Astrocyte of the spinal cord (primary cell): Measurements from ENCODE around the gene MAMDC2.

Experiments
- DNase-seq: peaks from one replicate; pipeline ENCODE4 v3.0.0; 2011; ENCODE audit warnings: low read depth, low spot score
- H3K4me3 ChIP-seq: 2 replicates; pipeline ENCODE4 v1.5.1; 2011; ENCODE audit warnings: low read depth, mild to moderate bottlenecking, low read length, moderate library complexity
- in situ Hi-C: cut with HindIII; loops from 2 replicates; pipeline ENCODE4 v1.10.0; 2017; ENCODE audit warnings: low sequenced_read_pairs
- TF ChIP-seq, protein P1 (sequence below): IDR thresholded peaks from 2 replicates; pipeline ENCODE4 v1.5.1; 2012; ENCODE audit warnings: low read depth, mild to moderate bottlenecking, low read length, inconsistent platforms

MAMDC2 gene

DNA sequence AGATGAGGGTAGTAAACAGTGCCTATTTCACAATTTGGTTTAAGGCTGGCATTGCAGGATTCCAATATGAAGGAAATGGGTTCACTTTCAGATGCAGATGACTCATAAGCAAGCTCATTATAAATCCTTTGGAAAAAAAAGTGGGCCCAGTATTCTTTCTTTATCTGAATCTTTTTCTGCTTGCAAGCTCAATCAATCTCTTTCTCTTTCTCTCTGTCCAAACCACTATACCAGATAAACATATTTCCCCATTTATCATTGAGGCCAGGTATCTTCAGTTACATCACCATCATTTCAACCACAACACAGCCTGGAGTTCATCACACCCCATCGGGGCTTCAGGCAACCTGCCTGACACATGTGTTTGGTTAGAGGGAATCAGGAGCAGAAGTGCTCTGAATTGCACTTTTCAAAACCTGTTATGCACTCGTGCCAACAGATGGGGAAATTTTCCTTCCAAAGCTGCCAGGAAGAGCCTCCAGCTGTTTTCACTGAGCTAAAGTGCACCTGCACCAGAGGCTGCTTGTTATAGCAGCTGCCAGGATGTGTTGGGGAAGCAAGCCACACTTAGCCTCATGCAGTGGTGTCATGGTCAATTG, 30.0 kb upstream of the MAMDC2 start:
- no peak overlapping the region for H3K4me3 ChIP-seq
- DNase-seq, result peak; percentile 73
- TF ChIP-seq, protein P1, sequence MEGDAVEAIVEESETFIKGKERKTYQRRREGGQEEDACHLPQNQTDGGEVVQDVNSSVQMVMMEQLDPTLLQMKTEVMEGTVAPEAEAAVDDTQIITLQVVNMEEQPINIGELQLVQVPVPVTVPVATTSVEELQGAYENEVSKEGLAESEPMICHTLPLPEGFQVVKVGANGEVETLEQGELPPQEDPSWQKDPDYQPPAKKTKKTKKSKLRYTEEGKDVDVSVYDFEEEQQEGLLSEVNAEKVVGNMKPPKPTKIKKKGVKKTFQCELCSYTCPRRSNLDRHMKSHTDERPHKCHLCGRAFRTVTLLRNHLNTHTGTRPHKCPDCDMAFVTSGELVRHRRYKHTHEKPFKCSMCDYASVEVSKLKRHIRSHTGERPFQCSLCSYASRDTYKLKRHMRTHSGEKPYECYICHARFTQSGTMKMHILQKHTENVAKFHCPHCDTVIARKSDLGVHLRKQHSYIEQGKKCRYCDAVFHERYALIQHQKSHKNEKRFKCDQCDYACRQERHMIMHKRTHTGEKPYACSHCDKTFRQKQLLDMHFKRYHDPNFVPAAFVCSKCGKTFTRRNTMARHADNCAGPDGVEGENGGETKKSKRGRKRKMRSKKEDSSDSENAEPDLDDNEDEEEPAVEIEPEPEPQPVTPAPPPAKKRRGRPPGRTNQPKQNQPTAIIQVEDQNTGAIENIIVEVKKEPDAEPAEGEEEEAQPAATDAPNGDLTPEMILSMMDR, result no peak
- in situ Hi-C loops, result no loop called here

DNA sequence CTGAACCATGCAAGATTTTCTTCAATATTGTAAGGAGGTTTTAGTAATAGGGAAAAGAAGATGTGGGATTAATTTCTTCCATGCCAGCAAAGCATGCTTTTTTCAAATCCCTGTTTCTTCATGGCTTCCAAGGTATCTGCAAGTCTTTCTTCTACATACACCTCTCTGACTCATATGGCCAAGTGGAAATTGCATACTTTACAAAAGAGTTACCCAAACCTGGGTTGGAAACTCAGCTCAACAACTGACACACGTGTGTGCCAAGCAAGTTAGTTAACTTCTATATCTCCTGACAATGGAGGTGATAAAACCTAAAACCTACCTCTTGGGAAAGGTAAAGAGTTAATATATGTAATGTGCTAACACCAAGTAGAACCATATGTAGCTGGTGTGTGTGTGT, 28.5 kb upstream of the MAMDC2 start:
- TF ChIP-seq, protein P1, result no peak
- H3K4me3 ChIP-seq, result no peak overlapping the region
- no peak for DNase-seq
- in situ Hi-C loops, result no loop called here

DNA sequence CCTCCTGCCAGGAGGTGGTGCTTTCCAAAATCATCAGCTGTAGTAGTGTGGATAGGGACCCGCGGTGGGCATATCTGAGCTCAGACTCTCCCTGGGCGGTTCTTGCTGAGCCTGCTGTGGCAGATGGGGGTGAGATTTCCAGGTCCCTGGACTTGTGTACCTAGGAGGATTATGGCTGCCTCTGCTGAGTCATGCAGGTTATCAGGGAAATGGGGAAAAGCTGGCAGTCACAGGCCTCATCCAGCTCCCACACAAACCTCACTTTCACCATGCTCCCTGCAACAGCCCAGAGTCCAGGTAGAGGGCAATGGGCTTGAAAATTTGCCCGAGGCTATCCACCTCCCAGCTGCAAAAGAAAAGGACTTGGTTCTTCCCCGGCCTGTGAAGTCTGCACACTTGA, 23.4 kb upstream of the MAMDC2 start:
- in situ Hi-C loops, result no loop called here
- no peak for DNase-seq
- TF ChIP-seq, protein P1, result no peak
- no peak overlapping the region for H3K4me3 ChIP-seq

DNA sequence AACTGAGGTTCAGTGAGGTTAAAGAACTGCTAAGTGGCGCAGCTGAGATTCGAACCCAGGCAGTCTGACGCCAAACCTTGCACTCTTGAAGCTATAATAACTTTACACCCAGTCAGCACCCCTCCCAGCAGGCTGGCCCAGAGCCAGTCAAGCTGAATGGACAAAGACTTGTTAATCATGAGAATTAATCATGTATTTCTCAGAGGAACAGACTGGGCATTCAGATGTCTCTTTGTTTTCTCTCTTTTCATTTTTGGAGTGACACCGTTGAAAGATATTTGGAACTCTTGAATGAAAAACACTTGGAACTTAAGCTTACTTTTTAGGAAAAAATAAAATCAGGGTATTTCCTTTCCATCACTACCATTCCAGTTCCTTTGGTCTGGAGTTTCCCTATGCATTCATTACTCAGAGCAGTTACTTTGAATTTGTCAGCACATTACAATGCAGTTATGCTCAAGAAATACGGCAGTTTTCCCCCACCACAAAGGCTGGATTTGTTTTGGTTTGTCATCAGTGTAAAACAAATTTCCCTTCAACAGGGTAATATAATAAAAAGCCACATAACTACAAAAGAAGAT, 22.6 kb upstream of the MAMDC2 start:
- in situ Hi-C loops, result no loop called here
- peak; percentile 94 for DNase-seq
- TF ChIP-seq, protein P1, result no peak
- H3K4me3 ChIP-seq, result no peak overlapping the region

DNA sequence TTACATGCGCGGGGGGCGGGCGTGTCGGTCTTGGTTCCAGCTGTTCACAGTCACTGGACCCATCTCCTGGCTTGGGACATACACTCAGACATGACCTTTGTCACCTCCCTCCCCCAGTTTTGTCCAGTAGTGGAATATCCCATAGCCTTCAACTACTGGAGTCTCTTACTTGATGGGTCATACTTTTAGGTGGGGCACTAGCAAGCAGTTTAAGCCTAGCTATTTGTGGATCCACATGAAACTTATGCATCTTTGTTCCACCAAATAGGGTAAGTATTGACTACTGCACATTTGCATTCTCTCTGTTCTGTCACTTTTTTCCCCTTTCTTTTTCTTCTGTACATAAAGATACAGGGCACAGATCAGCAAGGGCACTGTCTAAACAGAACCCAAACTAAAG, 15.4 kb upstream of the MAMDC2 start:
- TF ChIP-seq, protein P1, result no peak
- DNase-seq, result no peak
- no peak overlapping the region for H3K4me3 ChIP-seq
- in situ Hi-C loops, result no loop called here

DNA sequence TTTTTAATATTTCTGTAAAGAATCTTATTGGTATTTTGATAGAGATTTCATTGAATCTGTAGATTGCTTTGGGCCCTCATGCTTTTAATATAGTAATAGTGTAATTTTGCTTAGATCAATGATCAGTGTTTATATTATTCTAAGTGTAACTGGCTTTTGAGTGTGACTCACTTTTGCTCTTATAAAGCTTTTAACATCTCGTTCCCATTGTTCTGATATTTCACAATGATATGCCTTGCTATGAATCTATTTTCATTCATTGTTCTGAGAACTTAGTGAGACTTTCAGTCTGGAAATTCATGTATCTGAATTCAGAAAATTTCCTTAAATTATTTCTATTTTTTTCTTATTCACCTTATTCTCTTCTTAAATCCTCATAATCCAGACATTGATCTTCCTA, 13.5 kb upstream of the MAMDC2 start:
- TF ChIP-seq, protein P1, result no peak
- H3K4me3 ChIP-seq, result no peak overlapping the region
- in situ Hi-C loops, result no loop called here
- no peak for DNase-seq

DNA sequence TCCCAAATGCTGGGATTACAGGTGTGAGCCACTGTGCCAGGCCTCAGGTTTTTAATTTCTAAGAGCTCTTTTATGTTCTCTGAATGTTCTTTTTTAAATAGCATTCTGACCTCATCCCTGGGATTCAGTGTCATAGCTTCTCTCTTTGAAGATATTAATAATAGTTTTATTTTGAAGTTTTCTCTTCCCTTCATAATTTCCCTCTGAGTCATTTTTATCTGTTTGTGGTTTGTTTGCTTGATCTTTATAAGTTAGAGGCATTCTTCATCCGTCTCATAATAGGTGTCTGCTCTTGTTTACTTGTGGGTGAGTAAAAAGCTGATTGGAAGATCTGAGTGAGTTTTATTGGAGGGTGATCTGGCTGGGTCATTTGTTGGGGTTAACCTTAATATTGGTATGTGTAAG, 12.5 kb upstream of the MAMDC2 start:
- DNase-seq, result peak; percentile 79
- TF ChIP-seq, protein P1, result no peak
- H3K4me3 ChIP-seq, result no peak overlapping the region
- in situ Hi-C loops, result no loop called here
